B cell (primary cell): Measurements from ENCODE around the gene TMEM141. TPM values are rescaled to one million over a fixed set of nuclear protein-coding genes. Genes with fewer than 3 reads are reported as not detected.

Experiments used
- ATAC-seq: fragments of 200-7000 bp; cut with Tn5 transposase; one replicate; pipeline ENCODE4 v1.10.0; 2021; ENCODE audit warnings: low read depth, mild to moderate bottlenecking, moderate number of reproducible peaks, moderate library complexity
- CTCF ChIA-PET: fragments of 350-600 bp; sonication (Branson Sonifier 250); formaldehyde crosslinking; loops from one replicate; lab custom pipeline; 2021; ENCODE audit warnings: antibody characterized with exemption, inconsistent platforms; lab: Charles Lee
- POLR2A ChIA-PET: fragments of 350-600 bp; sonication (Branson Sonifier 250); formaldehyde crosslinking; loops from one replicate; lab custom pipeline; 2021; ENCODE audit warnings: antibody characterized with exemption; lab: Charles Lee
- DNase-seq: peaks from one replicate; pipeline ENCODE4 v3.0.0; 2013
- H2AFZ ChIP-seq: 2 replicates; pipeline ENCODE4 v1.6.1; 2012; ENCODE audit warnings: mild to moderate bottlenecking, low read depth, low read length; ENCODE audit not compliant: insufficient read depth, poor library complexity, severe bottlenecking
- H3K27ac ChIP-seq, 2 donors: 1 replicate in 1 of 2; 2 replicates in 1 of 2; pipeline ENCODE4 v1.5.1; 2012 to 2013; ENCODE audit warnings: low read length in 2 of 2, mild to moderate bottlenecking in 2 of 2, moderate library complexity in 1 of 2
- H3K27me3 ChIP-seq, 4 experiments: fragments of 200-600 bp in 1 of 4; sonication (generic) in 1 of 4; replicated peaks in 1 of 4; 1 replicate in 2 of 4; 2 replicates in 2 of 4; pipeline versions ENCODE4 v1.6.1 to v1.7.0; 2013 to 2016; ENCODE audit warnings: low read length in 3 of 4, mild to moderate bottlenecking in 2 of 4, mixed read lengths in 1 of 4, moderate library complexity in 1 of 4; ENCODE audit not compliant: insufficient read depth in 4 of 4, control insufficient read depth in 3 of 4; ENCODE audit errors: control extremely low read depth in 1 of 4
- H3K36me3 ChIP-seq, 2 experiments: replicated peaks in 1 of 2; 1 replicate in 1 of 2; 2 replicates in 1 of 2; pipeline versions ENCODE4 v1.6.1 to v1.7.1; 2013; ENCODE audit warnings: low read length in 1 of 2; ENCODE audit not compliant: insufficient read depth in 2 of 2, control insufficient read depth in 1 of 2; ENCODE audit errors: control extremely low read depth in 1 of 2, extremely low read depth in 1 of 2
- H3K4me1 ChIP-seq, 2 donors: fragments of 200-600 bp in 1 of 2; sonication (generic) in 1 of 2; 1 replicate in 1 of 2; 2 replicates in 1 of 2; pipeline versions ENCODE4 v1.5.1 to v1.6.1; 2013 to 2017; ENCODE audit warnings: low read length in 2 of 2; ENCODE audit not compliant: control insufficient read depth in 2 of 2, insufficient read depth in 2 of 2
- H3K4me2 ChIP-seq: replicated peaks from 2 replicates; pipeline ENCODE3; 2012; ENCODE audit warnings: mild to moderate bottlenecking, low read depth, low read length; ENCODE audit not compliant: poor library complexity, severe bottlenecking
- H3K4me3 ChIP-seq, 5 experiments: fragments of 200-600 bp in 1 of 5; sonication (generic) in 1 of 5; 1 replicate in 3 of 5; 2 replicates in 2 of 5; pipeline versions ENCODE4 v1.5.1 to v1.7.0; 2011 to 2016; ENCODE audit warnings: low read length in 4 of 5, mild to moderate bottlenecking in 4 of 5, low read depth in 2 of 5, control low read depth in 1 of 5, moderate library complexity in 1 of 5; ENCODE audit not compliant: insufficient read depth in 1 of 5; ENCODE audit errors: control extremely low read depth in 1 of 5, extremely low read depth in 1 of 5
- H3K79me2 ChIP-seq: fragments of 200-600 bp; sonication (generic); one replicate; pipeline ENCODE4 v1.6.0; 2016; ENCODE audit warnings: low read length; ENCODE audit not compliant: control insufficient read depth, insufficient read depth
- H3K9ac ChIP-seq: fragments of 200-600 bp; sonication (generic); 2 replicates; pipeline ENCODE4 v1.6.1; 2017; ENCODE audit warnings: mild to moderate bottlenecking, low read length, moderate library complexity
- H3K9me3 ChIP-seq, 3 donors: one replicate each; pipeline versions ENCODE4 v1.6.1 to v1.7.1; 2013; ENCODE audit warnings: low read length in 2 of 3; ENCODE audit not compliant: control insufficient read depth in 2 of 3, insufficient read depth in 1 of 3; ENCODE audit errors: control extremely low read depth in 1 of 3
- H4K20me1 ChIP-seq: 2 replicates; pipeline ENCODE4 v1.6.0; 2012; ENCODE audit warnings: mild to moderate bottlenecking, low read length; ENCODE audit not compliant: insufficient read depth, control insufficient read depth, poor library complexity, severe bottlenecking
- H3K27ac Mint-ChIP-seq: one replicate; pipeline ENCODE4 v1.8.0; 2021; ENCODE audit warnings: mixed read lengths
- H3K27me3 Mint-ChIP-seq: one replicate; pipeline ENCODE4 v1.8.0; 2021; ENCODE audit warnings: mixed read lengths
- H3K4me1 Mint-ChIP-seq: one replicate; pipeline ENCODE4 v1.8.0; 2021; ENCODE audit warnings: mixed read lengths
- H3K4me3 Mint-ChIP-seq: one replicate; pipeline ENCODE4 v1.8.0; 2021; ENCODE audit warnings: mixed read lengths
- H3K9me3 Mint-ChIP-seq: one replicate; pipeline ENCODE4 v1.8.0; 2022; ENCODE audit warnings: mixed read lengths; ENCODE audit not compliant: insufficient read depth
- CTCF ChIP-seq: fragments of 200-600 bp; IDR thresholded peaks from one replicate; pipeline ENCODE4 v1.8.0; 2022; ENCODE audit warnings: antibody characterized with exemption, mild to moderate bottlenecking
- EZH2 ChIP-seq: IDR thresholded peaks from 2 replicates; pipeline ENCODE4 v1.6.1; 2012; ENCODE audit warnings: borderline replicate concordance, low read depth, mild to moderate bottlenecking, moderate library complexity, low read length; ENCODE audit not compliant: insufficient read depth, poor library complexity, severe bottlenecking
- WGBS: methylation state at CpG from one replicate; pipeline ENCODE4 v1.1.5; 2013; ENCODE audit warnings: missing lambda C conversion rate; ENCODE audit not compliant: insufficient coverage; 5-methylcytosine and 5-hydroxymethylcytosine counted together
- intact Hi-C: fragments of 100-400 bp; cut with micrococcal nuclease; formaldehyde crosslinking; loops from one replicate; pipeline ENCODE4 v1.10.0; 2022
- polyA plus RNA-seq: library from polyadenylated mRNA; depleted of rRNA; stranded (reverse); fragments of >200 nt; gene quantifications from 2 replicates; pipeline ENCODE4 v1.2.3, GENCODE V29; 2012
- total RNA-seq, 2 donors: library from RNA; stranded (reverse); fragments of 120-200 nt in 1 of 2; gene quantifications; 1 replicate in 1 of 2; 2 replicates in 1 of 2; pipeline versions ENCODE4 v1.2.3 to v1.2.4, GENCODE V29; 2013 to 2022

The TMEM141 gene
- total and polyA plus RNA-seq, 2 donors (not counting 1 experiment from before 2014, with no cell fraction given), result 35.7 to 60.8 TPM

- Mint-ChIP-seq H3K27ac (peak overlapping the region; percentile 81), H3K4me3 (no peak overlapping the region), H3K9me3 (no peaks in the 10 kb centered on the region), H3K4me1 (peaks cover 70% of the 10 kb centered on the region), H3K27me3 (no peaks in the 10 kb centered on the region)
- Histone ChIP-seq H3K27me3 (no peaks in the 10 kb centered on the region), H3K27ac (no peak overlapping the region), H3K79me2 (peaks cover 18% of the 10 kb centered on the region), H2AFZ (no peak overlapping the region), H3K4me2 (no peak overlapping the region), H3K9ac (no peak overlapping the region), H4K20me1 (no peaks in the 10 kb centered on the region), H3K4me3 (no peak overlapping the region), H3K4me1 (peaks cover 41 to 73% of the 10 kb centered on the region in 2 donors), H3K9me3 (peaks cover 4 to 12% (median 7%) of the 10 kb centered on the region in 3 donors), H3K36me3 (no peaks in the 10 kb centered on the region)
- TF ChIP-seq CTCF, result no peak
- no peak for TF ChIP-seq EZH2
- ChIA-PET POLR2A (interaction anchor here (0.9 to 5.9 kb wide), 2 partner anchors 18 to 19 kb away, joined by 5 to 60 read pairs; no protein-coding TSS in a partner anchor), CTCF (interaction anchor here (1.6 kb wide), 1 partner anchor 11 kb away, joined by 5 read pairs; the partner anchor contains the start of gene LCN8)
- DNase-seq (no peak), ATAC-seq (no peak)
- WGBS, result 88% methylated on average over 11 of the region's 18 CpGs
- intact Hi-C loops, result no loop called here
Observed at GRCh38 chr9:136746621-136747020, 44.5 kb upstream of the TMEM141 start.
